DND-41 (cell line): ENCODE measurements around the gene PSMB8.

ENCODE experiments used
- CTCF ChIP-seq: IDR thresholded peaks from 2 replicates; pipeline ENCODE4 v1.5.1; 2012; ENCODE audit warnings: borderline replicate concordance, low read length, moderate library complexity, mild to moderate bottlenecking; ENCODE audit not compliant: poor library complexity, severe bottlenecking; ENCODE audit errors: extremely low read depth
- EZH2 ChIP-seq: IDR thresholded peaks from 3 replicates; pipeline ENCODE4 v1.6.1; 2012; ENCODE audit warnings: borderline replicate concordance, low read depth, mild to moderate bottlenecking, moderate library complexity, low read length, inconsistent platforms; ENCODE audit not compliant: severe bottlenecking

- TF ChIP-seq CTCF (no peak), EZH2 (no peak)
Observed at GRCh38 chr6:32815996-32816395, 27.9 kb downstream of the PSMB8 start.
